ENCODE data around the gene LRP8. TPM values are rescaled to one million over a fixed set of nuclear protein-coding genes. Genes with fewer than 3 reads are reported as not detected.

The LRP8 gene
- total RNA-seq, 1 experiment from 2014 or later, result 61.1 TPM

- DNase-seq (ENCODE audit: low spot score), result no peak
Observed at GRCh38 chr1:53359934-53360276, 32.0 kb upstream of the LRP8 start.

DNA sequence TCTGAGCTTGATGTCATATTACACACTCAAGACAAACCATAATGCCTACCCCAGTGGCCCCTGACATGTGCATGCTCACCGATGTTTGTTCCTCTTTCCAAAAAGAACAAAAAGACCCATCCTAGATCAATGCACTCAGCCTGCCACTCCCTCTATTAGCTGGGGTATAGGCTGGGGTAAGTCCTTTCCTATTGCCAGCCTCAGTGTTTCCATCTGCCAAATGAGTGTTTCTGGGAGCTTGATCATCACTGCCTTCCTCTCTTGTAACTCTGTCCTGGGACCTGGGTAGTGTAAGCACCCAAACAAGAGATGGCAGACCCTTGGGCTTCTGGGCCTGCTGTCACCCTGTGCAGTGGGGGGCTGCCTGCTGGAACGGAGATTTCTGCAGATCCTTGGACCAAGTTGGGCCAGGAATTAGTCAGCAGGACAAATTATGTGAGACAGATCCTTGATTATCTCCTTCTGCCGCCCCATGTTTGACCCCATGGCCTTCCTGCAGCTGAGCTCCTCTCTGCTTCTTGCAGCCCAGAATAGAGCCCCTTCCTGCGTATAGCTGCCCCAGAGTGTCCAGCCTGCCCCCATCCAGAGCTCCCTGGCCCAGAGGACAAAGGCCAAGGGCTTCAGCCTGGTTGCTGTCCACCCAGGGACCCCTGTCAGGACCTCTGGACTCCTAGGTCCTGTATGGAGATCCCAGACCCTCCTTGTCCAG is 31.5 kb upstream of the LRP8 start:
- DNase-seq (ENCODE audit: low spot score), result no peak

GRCh38 chr1:53356637-53357036 is 28.8 kb upstream of the LRP8 start:
- DNase-seq (ENCODE audit: low spot score), result no peak

GRCh38 chr1:53354119-53354518 is 26.2 kb upstream of the LRP8 start:
- no peak for DNase-seq (ENCODE audit: low spot score)

DNA sequence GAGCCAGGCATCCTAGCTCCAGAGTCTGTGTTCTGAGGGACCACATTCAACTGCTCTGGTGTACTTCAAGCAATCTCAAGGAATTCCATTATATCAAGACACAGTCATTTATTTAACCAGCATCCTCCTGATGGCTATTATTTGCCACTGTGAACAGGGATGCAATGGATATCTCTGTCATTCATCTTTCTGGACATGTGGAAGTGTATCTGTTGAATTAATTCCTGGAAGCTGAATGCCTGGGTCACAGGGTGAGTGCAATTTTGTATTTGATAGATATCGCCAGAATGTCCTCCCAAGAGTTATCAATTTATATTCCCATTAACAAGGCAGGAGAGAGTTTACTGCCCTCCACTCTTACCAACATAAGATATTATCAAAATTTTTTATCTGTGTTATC is 24.7 kb upstream of the LRP8 start:
- no peak for DNase-seq (ENCODE audit: low spot score)

- no peak for DNase-seq (ENCODE audit: low spot score)
Observed at GRCh38 chr1:53350853-53351767, 23.2 kb upstream of the LRP8 start.

- no peak for DNase-seq (ENCODE audit: low spot score)
Observed at GRCh38 chr1:53349968-53350852, 22.3 kb upstream of the LRP8 start.

- DNase-seq (ENCODE audit: low spot score), result no peak
Observed at GRCh38 chr1:53349369-53349835, 21.5 kb upstream of the LRP8 start.

GRCh38 chr1:53348486-53349368 is 20.9 kb upstream of the LRP8 start:
- no peak for DNase-seq (ENCODE audit: low spot score)

GRCh38 chr1:53346814-53347176 is 18.9 kb upstream of the LRP8 start:
- DNase-seq (ENCODE audit: low spot score), result no peak

DNA sequence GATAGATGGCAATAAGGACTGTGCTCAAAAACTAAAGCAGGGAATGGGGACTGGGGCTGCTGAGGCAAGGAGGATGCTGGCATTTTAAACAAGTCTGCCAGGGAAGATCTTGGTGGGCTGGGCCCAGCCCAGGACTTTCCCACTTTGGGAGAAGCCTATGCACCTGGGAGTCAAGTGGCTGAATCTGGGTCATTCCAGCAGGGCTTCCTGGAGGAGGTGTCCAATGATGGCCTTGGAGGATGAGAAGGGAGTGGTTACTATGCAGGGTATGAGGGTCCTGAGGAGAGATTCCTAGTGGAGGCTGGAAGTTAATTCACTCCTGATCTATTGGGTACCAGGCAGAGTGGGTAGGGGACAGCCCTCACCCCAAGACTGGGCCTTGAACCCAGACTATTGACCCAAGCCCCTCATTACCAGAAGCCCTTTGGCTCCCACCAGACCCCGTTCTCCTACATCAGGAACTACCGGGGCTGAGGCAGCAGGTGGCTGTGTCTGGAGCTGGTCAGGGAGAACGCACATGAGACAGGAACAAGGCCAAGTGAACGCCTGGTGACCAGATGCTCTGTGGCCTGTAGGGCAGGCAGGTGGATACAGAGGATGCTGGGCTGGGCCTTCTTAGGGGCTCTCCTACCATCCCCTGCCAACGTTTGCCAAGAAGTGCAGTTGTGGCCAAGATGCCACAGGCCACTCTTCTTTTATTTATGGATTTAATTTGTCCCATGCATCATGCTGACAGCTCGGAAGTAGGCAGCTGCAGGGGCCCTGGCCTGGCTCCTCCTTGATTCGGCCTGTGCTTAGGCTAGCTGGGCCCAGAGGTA is 18.3 kb upstream of the LRP8 start:
- no peak for DNase-seq (ENCODE audit: low spot score)

DNA sequence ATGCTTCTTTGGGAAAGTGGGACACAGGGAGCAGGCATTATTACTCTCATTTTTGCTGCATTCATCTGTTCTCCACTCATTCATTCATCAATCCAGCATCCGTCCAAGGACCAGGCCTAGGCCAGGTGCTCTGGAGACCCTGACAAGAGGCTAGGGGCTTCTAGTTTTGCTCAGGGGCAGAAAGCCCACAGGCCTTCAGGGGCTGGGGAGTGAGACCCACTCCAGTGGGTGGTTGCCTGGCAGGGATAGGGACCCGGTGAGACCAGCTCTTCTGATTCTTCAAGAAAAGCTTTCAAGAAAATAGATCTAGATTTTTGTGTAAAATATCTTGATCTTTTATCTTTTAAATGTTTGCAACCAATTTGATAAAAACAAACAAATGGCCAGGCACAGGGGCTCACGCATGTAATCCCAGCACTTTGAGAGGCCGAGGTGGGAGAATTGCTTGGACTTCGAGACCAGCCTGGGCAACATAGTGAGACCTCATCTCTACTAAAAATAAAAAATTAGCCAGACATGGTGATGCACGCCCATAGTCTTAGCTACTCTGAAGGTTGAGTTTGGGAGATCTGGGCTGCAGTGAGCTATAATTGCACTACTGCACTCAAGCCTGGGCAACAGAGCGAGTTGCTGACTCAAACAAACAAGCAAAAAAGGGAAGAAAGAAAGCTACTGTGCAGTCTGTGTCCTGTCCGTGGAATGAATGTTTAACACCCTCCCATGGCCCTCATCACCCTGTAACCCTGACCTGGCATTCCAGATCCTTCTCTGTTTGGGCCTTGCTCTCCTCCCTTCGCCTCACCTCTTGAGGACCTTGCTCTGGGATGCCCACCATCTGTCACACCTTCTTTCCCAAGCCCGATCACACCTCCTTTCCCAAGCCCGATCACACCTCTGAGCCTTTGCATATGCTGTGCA is 17.3 kb upstream of the LRP8 start:
- no peak for DNase-seq (ENCODE audit: low spot score)

DNA sequence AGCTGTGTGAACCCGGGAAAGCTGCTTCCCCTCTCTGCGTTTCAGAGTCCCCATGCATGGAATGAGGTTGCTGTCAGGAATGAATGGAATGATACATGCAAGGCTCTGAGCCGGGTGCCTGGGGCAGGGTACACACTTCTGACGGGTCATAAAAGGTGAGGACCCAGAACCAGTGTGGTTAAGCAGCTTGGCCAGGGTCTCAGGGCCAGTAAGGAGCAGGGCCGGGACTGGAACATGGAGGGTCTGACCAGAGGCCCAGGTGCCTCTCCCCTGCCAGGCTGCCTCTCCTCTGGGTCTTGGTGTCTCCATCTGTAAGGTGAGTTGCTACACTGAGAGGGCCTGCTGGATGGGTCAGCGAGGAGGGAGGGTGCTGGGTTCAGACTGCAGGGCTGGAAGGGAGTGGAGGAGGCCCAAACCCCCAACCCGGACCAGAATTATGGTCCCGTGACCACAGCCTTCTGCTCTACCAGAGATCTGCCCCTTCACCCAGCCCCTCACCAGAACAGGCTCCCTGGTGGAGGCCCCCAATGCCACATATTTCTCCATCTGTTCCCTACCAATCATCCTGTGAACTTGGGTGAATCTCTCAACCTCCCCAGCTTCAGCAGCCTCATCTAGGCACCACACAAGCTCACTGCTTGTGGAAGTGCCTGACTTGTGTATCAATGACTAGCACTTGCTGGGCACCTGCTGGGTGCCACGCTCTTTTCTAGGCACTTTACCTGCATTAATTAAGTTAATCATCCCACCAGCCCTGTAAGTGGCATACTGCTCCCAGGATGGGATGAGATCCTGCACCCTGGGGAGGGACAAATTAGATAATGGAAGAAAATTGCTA is 16.2 kb upstream of the LRP8 start:
- no peak for DNase-seq (ENCODE audit: low spot score)

DNA sequence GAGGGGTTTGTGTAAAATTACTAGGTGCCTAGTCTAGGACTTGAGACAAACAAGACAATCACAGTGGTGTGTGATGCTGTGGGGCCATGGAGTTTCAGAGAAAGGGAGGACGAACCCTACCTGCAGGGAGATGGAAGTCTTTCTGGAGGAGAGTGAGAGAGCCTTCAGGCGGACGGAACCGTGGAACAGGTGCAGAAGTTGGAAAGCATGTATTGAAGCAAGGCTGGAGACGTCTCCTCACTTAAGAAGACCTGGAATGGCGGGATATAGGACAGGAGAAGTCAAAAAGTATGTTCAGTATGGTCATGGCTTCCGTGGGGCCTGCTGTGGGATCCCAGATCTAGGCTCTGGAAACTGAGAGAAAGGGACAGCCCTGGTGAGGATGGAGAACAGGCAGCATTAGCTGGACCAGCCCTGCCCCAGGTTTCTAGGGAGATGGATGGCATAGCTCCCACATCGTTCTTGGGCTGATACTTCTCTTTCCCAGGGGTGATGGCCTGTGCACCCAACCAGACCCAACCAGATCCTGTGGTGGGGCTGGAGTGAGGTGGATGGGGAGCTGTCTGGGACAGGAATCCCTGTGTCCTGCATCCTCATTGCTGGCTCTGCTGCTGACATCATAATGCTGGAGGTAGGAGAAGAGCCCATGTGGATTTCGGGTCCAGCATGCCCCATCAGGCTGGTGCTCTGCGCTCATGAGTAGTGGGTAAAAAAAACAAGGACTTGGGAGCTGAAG is 15.0 kb upstream of the LRP8 start:
- no peak for DNase-seq (ENCODE audit: low spot score)

DNA sequence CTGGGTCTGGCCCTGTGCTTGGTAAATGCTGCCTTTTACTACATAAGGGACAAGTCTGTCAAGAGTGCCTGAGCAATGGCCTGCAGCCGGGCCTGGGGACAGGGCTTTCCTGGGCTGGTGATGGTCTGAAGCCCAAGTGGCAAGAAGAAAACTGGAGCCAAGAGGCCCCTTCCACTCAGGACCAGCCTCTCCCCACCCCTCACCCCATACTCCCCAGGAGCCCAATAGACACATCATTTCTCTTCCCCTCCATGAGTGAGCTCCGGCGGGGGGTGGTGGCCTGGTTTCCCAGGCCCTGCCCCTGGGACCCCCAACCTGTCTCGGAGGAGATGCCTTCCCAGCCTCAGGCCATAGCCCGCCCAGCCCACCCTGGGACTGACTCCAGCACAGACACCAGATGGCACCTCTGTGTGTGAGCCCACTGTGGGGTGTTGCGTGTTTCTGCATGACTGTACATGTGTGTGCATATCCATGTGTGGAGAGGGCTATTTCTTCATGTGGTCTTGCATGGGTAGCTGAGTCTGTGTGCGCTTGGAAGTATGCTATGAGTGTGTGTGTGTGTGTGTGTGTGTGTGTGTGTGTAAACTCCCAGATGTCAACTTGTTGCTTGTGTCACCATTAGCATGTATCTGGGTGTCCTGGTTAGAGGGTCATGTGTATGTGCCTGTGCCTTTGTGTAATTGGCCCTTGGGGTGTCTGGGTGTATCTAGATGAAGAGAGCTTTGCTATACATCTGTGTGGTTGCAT is 14.3 kb upstream of the LRP8 start:
- no peak for DNase-seq (ENCODE audit: low spot score)

DNA sequence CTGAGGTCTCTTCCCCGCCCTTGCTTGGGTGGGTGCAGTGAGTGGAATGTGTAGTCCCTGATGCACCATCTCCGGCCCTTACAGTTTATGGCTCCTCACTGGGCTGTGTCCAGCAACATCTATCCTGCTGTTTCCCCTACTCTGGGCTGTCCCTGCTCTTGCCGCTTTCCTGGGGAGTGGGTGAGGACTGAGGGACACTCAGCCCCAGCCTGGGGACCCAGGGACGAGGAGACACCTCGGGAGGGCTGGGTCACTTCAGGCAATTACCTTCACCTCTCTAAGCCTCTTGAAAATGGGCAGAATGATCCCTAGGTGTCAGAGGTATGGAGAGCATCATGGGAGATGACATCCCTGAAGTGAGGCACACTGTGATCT is 13.6 kb upstream of the LRP8 start:
- no peak for DNase-seq (ENCODE audit: low spot score)

Data from H4 (cell line).